Neural cell (in vitro differentiated cells): ENCODE data around the gene IMMP2L. TPM values are rescaled to one million over a fixed set of nuclear protein-coding genes. Genes with fewer than 3 reads are reported as not detected.

ENCODE experiments used
- H2AFZ ChIP-seq: fragments of 200-600, 300-800 bp; sonication (generic), shearing (Covaris generic); 2 replicates; pipeline ENCODE4 v1.6.0; 2014; ENCODE audit warnings: low read depth, mild to moderate bottlenecking, antibody characterized with exemption, low read length, moderate library complexity
- H3F3A ChIP-seq: fragments of 200-600 bp; shearing (Covaris generic); 2 replicates; pipeline ENCODE4 v1.6.1; 2016; ENCODE audit warnings: mild to moderate bottlenecking, moderate library complexity, mixed read lengths, antibody characterized with exemption, low read length; ENCODE audit not compliant: insufficient read depth, poor library complexity, severe bottlenecking
- H3K27ac ChIP-seq: fragments of 200-600, 300-800 bp; sonication (generic), shearing (Covaris generic); 2 replicates; pipeline ENCODE4 v1.5.1; 2014; ENCODE audit warnings: mild to moderate bottlenecking, low read length, moderate library complexity
- H3K27me3 ChIP-seq: fragments of 300-800, 200-600 bp; sonication (generic), shearing (Covaris generic); 2 replicates; pipeline ENCODE4 v1.6.0; 2014; ENCODE audit warnings: mild to moderate bottlenecking, low read depth, low read length, moderate library complexity; ENCODE audit not compliant: insufficient read depth
- H3K36me3 ChIP-seq: fragments of 300-800, 200-600 bp; sonication (generic), shearing (Covaris generic); 2 replicates; pipeline ENCODE4 v1.5.1; 2014; ENCODE audit warnings: mild to moderate bottlenecking, antibody characterized with exemption, low read length, moderate library complexity; ENCODE audit not compliant: insufficient read depth
- H3K4me2 ChIP-seq: fragments of 300-800, 200-600 bp; sonication (generic), shearing (Covaris generic); 2 replicates; pipeline ENCODE4 v1.6.0; 2014; ENCODE audit warnings: mild to moderate bottlenecking, low read length
- H3K4me3 ChIP-seq: fragments of 300-800, 200-600 bp; sonication (generic), shearing (Covaris generic); 2 replicates; pipeline ENCODE4 v1.5.1; 2014; ENCODE audit warnings: mild to moderate bottlenecking, low read length, moderate library complexity
- H3K79me2 ChIP-seq: fragments of 200-600 bp; shearing (Covaris generic); replicated peaks from 2 replicates; pipeline ENCODE4 v1.6.0; 2014; ENCODE audit warnings: mild to moderate bottlenecking, low read length, moderate library complexity; ENCODE audit not compliant: insufficient read depth
- H3K9ac ChIP-seq: fragments of 300-800, 200-600 bp; sonication (generic), shearing (Covaris generic); 2 replicates; pipeline ENCODE4 v1.6.1; 2016; ENCODE audit warnings: mild to moderate bottlenecking, low read length, mixed read lengths
- H3K9me2 ChIP-seq: fragments of 200-600 bp; shearing (Covaris generic); 2 replicates; pipeline ENCODE4 v1.6.1; 2016; ENCODE audit warnings: mild to moderate bottlenecking, low read length, mixed read lengths; ENCODE audit not compliant: insufficient read depth
- H3K9me3 ChIP-seq: fragments of 200-600, 300-800 bp; sonication (generic), shearing (Covaris generic); 2 replicates; pipeline ENCODE4 v1.6.1; 2016; ENCODE audit warnings: mild to moderate bottlenecking, mixed run types, low read length, moderate library complexity, mixed read lengths
- H4K20me1 ChIP-seq: fragments of 200-600 bp; shearing (Covaris generic); 2 replicates; pipeline ENCODE4 v1.6.1; 2016; ENCODE audit warnings: mild to moderate bottlenecking, mixed run types; ENCODE audit not compliant: insufficient read depth
- EP300 ChIP-seq: fragments of 450-650 bp; conservative IDR thresholded peaks from 2 replicates; pipeline ENCODE4 v1.6.1; 2014; ENCODE audit warnings: antibody characterized with exemption, mild to moderate bottlenecking, moderate library complexity; ENCODE audit not compliant: poor library complexity, severe bottlenecking
- EZH2 ChIP-seq: fragments of 200-600, 300-800 bp; shearing (Covaris generic), sonication (generic); IDR thresholded peaks from 2 replicates; pipeline ENCODE4 v1.6.1; 2014; ENCODE audit warnings: antibody characterized with exemption, low read length, borderline replicate concordance, mild to moderate bottlenecking; ENCODE audit not compliant: insufficient read depth, poor library complexity, severe bottlenecking
- MXI1 ChIP-seq: fragments of 450-650 bp; conservative IDR thresholded peaks from 2 replicates; pipeline ENCODE4 v1.6.1; 2014; ENCODE audit warnings: antibody characterized with exemption, mild to moderate bottlenecking; ENCODE audit not compliant: poor library complexity, severe bottlenecking
- POLR2AphosphoS5 ChIP-seq: IDR thresholded peaks from 2 replicates; pipeline ENCODE4 v1.6.1; 2012
- RAD21 ChIP-seq: fragments of 450-650 bp; conservative IDR thresholded peaks from 2 replicates; pipeline ENCODE4 v1.6.1; 2014; ENCODE audit warnings: antibody characterized with exemption, mild to moderate bottlenecking, moderate library complexity
- SMC3 ChIP-seq: fragments of 450-650 bp; conservative IDR thresholded peaks from 2 replicates; pipeline ENCODE4 v1.6.1; 2014; ENCODE audit warnings: antibody characterized with exemption, mild to moderate bottlenecking, moderate library complexity; ENCODE audit not compliant: poor library complexity
- TAF1 ChIP-seq: IDR thresholded peaks from 2 replicates; pipeline ENCODE4 v1.6.1; 2012; ENCODE audit warnings: low read depth
- polyA plus RNA-seq: library from polyadenylated mRNA; depleted of rRNA; stranded (reverse); fragments of >200 nt; gene quantifications from 2 replicates; pipeline ENCODE4 v1.2.3, GENCODE V29; 2014
- TF ChIP-seq, protein P1 (sequence below): IDR thresholded peaks from 2 replicates; pipeline ENCODE4 v1.6.1; 2012; ENCODE audit warnings: borderline replicate concordance
- TF ChIP-seq, protein P2 (sequence below): fragments of 450-650 bp; IDR thresholded peaks from 2 replicates; pipeline ENCODE4 v1.5.1; 2014; ENCODE audit warnings: antibody characterized with exemption, mild to moderate bottlenecking, moderate library complexity; ENCODE audit not compliant: poor library complexity, severe bottlenecking

IMMP2L gene
- polyA plus RNA-seq, 1 donor from 2014 or later = 9.7 TPM

DNA sequence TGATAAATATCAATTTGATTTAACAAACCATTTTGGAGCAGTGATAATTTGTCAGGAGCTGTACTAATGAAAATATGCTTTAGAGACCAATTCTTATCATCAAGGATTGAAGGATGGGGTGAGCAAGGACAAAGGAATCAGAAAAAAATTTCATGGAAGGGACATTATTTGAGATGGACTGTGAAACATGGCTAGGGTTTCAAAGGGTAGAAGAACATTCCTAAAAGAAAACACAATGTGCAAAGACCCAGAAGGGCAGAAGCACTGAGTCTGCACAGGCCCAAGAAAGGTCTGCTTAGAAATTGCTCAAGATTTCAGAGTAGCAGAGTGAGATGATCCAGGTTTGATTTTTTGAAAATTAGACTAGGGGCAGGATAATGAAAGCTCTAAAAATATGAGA lies 296.9 kb downstream of the IMMP2L start:
- Histone ChIP-seq H3K4me2 (no peak overlapping the region), H3F3A (no peaks in the 10 kb centered on the region), H3K36me3 (no peaks in the 10 kb centered on the region), H3K4me3 (no peak overlapping the region), H3K79me2 (no peaks in the 10 kb centered on the region), H2AFZ (no peak overlapping the region), H3K9me3 (no peaks in the 10 kb centered on the region), H4K20me1 (no peaks in the 10 kb centered on the region), H3K9me2 (no peaks in the 10 kb centered on the region), H3K27ac (no peak overlapping the region), H3K27me3 (no peaks in the 10 kb centered on the region), H3K9ac (no peak overlapping the region)
- no peak for TF ChIP-seq EZH2
- TF ChIP-seq RAD21 = no peak
- TF ChIP-seq MXI1 = no peak
- TF ChIP-seq POLR2AphosphoS5 = no peak
- no peak for TF ChIP-seq SMC3
- TF ChIP-seq, protein P1, sequence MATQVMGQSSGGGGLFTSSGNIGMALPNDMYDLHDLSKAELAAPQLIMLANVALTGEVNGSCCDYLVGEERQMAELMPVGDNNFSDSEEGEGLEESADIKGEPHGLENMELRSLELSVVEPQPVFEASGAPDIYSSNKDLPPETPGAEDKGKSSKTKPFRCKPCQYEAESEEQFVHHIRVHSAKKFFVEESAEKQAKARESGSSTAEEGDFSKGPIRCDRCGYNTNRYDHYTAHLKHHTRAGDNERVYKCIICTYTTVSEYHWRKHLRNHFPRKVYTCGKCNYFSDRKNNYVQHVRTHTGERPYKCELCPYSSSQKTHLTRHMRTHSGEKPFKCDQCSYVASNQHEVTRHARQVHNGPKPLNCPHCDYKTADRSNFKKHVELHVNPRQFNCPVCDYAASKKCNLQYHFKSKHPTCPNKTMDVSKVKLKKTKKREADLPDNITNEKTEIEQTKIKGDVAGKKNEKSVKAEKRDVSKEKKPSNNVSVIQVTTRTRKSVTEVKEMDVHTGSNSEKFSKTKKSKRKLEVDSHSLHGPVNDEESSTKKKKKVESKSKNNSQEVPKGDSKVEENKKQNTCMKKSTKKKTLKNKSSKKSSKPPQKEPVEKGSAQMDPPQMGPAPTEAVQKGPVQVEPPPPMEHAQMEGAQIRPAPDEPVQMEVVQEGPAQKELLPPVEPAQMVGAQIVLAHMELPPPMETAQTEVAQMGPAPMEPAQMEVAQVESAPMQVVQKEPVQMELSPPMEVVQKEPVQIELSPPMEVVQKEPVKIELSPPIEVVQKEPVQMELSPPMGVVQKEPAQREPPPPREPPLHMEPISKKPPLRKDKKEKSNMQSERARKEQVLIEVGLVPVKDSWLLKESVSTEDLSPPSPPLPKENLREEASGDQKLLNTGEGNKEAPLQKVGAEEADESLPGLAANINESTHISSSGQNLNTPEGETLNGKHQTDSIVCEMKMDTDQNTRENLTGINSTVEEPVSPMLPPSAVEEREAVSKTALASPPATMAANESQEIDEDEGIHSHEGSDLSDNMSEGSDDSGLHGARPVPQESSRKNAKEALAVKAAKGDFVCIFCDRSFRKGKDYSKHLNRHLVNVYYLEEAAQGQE = no peak
- TF ChIP-seq TAF1 = no peak
- TF ChIP-seq, protein P2, sequence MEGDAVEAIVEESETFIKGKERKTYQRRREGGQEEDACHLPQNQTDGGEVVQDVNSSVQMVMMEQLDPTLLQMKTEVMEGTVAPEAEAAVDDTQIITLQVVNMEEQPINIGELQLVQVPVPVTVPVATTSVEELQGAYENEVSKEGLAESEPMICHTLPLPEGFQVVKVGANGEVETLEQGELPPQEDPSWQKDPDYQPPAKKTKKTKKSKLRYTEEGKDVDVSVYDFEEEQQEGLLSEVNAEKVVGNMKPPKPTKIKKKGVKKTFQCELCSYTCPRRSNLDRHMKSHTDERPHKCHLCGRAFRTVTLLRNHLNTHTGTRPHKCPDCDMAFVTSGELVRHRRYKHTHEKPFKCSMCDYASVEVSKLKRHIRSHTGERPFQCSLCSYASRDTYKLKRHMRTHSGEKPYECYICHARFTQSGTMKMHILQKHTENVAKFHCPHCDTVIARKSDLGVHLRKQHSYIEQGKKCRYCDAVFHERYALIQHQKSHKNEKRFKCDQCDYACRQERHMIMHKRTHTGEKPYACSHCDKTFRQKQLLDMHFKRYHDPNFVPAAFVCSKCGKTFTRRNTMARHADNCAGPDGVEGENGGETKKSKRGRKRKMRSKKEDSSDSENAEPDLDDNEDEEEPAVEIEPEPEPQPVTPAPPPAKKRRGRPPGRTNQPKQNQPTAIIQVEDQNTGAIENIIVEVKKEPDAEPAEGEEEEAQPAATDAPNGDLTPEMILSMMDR = no peak
- no peak for TF ChIP-seq EP300

DNA sequence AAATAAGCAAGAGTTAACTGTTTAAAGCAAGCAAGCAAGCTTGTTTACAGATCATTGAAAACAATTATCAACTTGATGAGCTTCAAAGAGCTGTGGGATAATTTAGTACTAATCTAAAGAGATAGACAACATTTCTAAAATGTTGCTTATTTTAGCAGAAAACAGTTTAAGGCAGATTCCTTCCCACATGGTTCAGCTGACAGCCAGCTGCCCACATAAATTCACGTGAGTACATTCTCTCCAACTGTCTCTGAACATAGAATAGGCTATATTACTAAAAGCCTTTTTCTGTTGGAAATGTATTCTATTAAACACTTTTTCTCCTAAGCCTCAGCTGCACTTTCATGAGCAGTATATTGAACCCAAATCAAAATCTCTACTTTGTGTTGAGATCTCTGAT lies 297.3 kb downstream of the IMMP2L start:
- Histone ChIP-seq H3F3A (no peaks in the 10 kb centered on the region), H3K36me3 (no peaks in the 10 kb centered on the region), H3K9me2 (no peaks in the 10 kb centered on the region), H2AFZ (no peak overlapping the region), H3K4me2 (no peak overlapping the region), H4K20me1 (no peaks in the 10 kb centered on the region), H3K79me2 (no peaks in the 10 kb centered on the region), H3K9ac (no peak overlapping the region), H3K9me3 (no peaks in the 10 kb centered on the region), H3K27ac (no peak overlapping the region), H3K4me3 (no peak overlapping the region), H3K27me3 (no peaks in the 10 kb centered on the region)
- TF ChIP-seq, protein P2 = no peak
- TF ChIP-seq MXI1 (no peak), EP300 (no peak), POLR2AphosphoS5 (no peak), SMC3 (no peak), EZH2 (no peak), RAD21 (no peak), TAF1 (no peak)
- TF ChIP-seq, protein P1 = no peak
